GM12878 (cell line): Measurements from ENCODE around the gene VTI1A.

Experiments used
- ATF7 ChIP-seq: fragments of 450-650 bp; IDR thresholded peaks from 2 replicates; pipeline ENCODE4 v1.6.1; 2016; ENCODE audit warnings: low read depth, mild to moderate bottlenecking
- CHD1 ChIP-seq: IDR thresholded peaks from 2 replicates; pipeline ENCODE4 v1.6.1; 2012; ENCODE audit warnings: low read depth, low read length, improper control_type of control experiment
- ETV6 ChIP-seq, 2 experiments: fragments of 450-650 bp in 1 of 2; IDR thresholded peaks in 1 of 2; conservative IDR thresholded peaks in 1 of 2; 2 replicates each; pipeline ENCODE4 v1.6.1; 2014; ENCODE audit warnings: antibody characterized with exemption in 1 of 2, borderline replicate concordance in 1 of 2, low read depth in 1 of 2, mild to moderate bottlenecking in 1 of 2, moderate library complexity in 1 of 2
- JUND ChIP-seq: IDR thresholded peaks from 2 replicates; pipeline ENCODE4 v1.6.1; 2012; ENCODE audit warnings: low read depth, mild to moderate bottlenecking, low read length, improper control_type of control experiment, moderate library complexity
- NFXL1 ChIP-seq: fragments of 450-650 bp; IDR thresholded peaks from 2 replicates; pipeline ENCODE4 v1.6.1; 2017; ENCODE audit warnings: antibody characterized with exemption, mild to moderate bottlenecking, borderline replicate concordance
- POLR2A ChIP-seq: IDR thresholded peaks from 2 replicates; pipeline ENCODE4 v1.6.1; 2011; ENCODE audit warnings: low read depth, mild to moderate bottlenecking, low read length
- RAD21 ChIP-seq: IDR thresholded peaks from 2 replicates; pipeline ENCODE4 v1.6.1; 2011; ENCODE audit warnings: mild to moderate bottlenecking, low read depth, low read length, moderate library complexity; ENCODE audit not compliant: insufficient read depth
- SREBF2 ChIP-seq: IDR thresholded peaks from 2 replicates; pipeline ENCODE4 v1.6.1; 2012; ENCODE audit warnings: mild to moderate bottlenecking, low read length
- YBX1 ChIP-seq: fragments of 450-650 bp; IDR thresholded peaks from 2 replicates; pipeline ENCODE4 v1.6.1; 2016; ENCODE audit warnings: antibody characterized with exemption
- ZNF274 ChIP-seq: IDR thresholded peaks from one replicate; pipeline ENCODE4 v1.8.0; 2011; ENCODE audit not compliant: insufficient read length, insufficient read depth
- TF ChIP-seq, protein P1 (sequence below), 3 experiments: IDR thresholded peaks in 2 of 3; conservative IDR thresholded peaks in 1 of 3; 2 replicates each; pipeline ENCODE4 v1.5.1; 2011; ENCODE audit warnings: low read depth in 3 of 3, low read length in 3 of 3, mild to moderate bottlenecking in 3 of 3, control low read depth in 2 of 3, moderate library complexity in 2 of 3, inconsistent platforms in 1 of 3, mixed read lengths in 1 of 3; ENCODE audit not compliant: control insufficient read depth in 2 of 3, insufficient read depth in 1 of 3; ENCODE audit errors: extremely low read depth in 1 of 3

DNA sequence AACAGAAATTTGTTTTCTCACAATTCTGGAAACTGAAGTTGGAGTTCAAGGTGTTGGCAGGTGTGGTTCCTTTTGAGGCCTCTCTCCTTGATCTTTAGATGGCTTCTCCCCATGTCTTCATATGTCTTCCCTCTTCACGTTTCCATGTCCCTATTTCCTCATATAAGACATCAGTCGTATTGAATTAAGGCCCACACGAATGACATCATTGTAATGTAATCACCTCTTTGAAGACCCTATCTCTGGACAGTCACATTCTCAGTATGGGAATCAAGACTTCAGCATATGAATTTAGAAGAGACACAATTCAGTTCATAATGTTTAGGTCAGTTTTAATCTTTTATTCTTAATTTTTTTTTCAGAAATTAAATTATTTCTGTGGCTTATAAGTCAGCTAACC, 19.8 kb downstream of the VTI1A start:
- TF ChIP-seq ETV6 (conservative IDR thresholded peaks at IDR 0.05 in 1 of 2, IDR thresholded peaks at IDR 0.05 in 1 of 2; ENCODE audit: borderline replicate concordance in 1 of 2, low read depth in 1 of 2) (no peak), ZNF274 (no peak), JUND (no peak), ATF7 (no peak), NFXL1 (no peak), POLR2A (no peak), YBX1 (no peak), SREBF2 (no peak), CHD1 (no peak), RAD21 (no peak)
- TF ChIP-seq, protein P1, sequence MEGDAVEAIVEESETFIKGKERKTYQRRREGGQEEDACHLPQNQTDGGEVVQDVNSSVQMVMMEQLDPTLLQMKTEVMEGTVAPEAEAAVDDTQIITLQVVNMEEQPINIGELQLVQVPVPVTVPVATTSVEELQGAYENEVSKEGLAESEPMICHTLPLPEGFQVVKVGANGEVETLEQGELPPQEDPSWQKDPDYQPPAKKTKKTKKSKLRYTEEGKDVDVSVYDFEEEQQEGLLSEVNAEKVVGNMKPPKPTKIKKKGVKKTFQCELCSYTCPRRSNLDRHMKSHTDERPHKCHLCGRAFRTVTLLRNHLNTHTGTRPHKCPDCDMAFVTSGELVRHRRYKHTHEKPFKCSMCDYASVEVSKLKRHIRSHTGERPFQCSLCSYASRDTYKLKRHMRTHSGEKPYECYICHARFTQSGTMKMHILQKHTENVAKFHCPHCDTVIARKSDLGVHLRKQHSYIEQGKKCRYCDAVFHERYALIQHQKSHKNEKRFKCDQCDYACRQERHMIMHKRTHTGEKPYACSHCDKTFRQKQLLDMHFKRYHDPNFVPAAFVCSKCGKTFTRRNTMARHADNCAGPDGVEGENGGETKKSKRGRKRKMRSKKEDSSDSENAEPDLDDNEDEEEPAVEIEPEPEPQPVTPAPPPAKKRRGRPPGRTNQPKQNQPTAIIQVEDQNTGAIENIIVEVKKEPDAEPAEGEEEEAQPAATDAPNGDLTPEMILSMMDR (IDR thresholded peaks at IDR 0.05 in 2 of 3, conservative IDR thresholded peaks at IDR 0.05 in 1 of 3; ENCODE audit: control insufficient read depth in 2 of 3, extremely low read depth in 1 of 3, insufficient read depth in 1 of 3, low read depth in 3 of 3, low read length in 3 of 3), result no peak
